GM18505 (cell line): ENCODE data around the gene CHRNA5.
"Not testable (repeated sequence)": the region's sequence is repeated elsewhere in the genome, so short reads cannot be mapped to it uniquely, and the experiment has no call there.

Source experiments
- ATAC-seq: cut with Tn5 transposase; IDR thresholded peaks from one replicate; pipeline ENCODE4 v1.9.1; 2021; ENCODE audit not compliant: unreplicated experiment
- POLR2A ChIP-seq: IDR thresholded peaks from 4 replicates; pipeline ENCODE4 v1.6.1; 2011; ENCODE audit warnings: borderline replicate concordance; ENCODE audit not compliant: insufficient read depth, insufficient read length; ENCODE audit errors: extremely low read depth

The CHRNA5 gene

GRCh38 chr15:78542647-78543046 is 22.7 kb upstream of the CHRNA5 start:
- ATAC-seq: no peak
- TF ChIP-seq POLR2A: no peak

DNA sequence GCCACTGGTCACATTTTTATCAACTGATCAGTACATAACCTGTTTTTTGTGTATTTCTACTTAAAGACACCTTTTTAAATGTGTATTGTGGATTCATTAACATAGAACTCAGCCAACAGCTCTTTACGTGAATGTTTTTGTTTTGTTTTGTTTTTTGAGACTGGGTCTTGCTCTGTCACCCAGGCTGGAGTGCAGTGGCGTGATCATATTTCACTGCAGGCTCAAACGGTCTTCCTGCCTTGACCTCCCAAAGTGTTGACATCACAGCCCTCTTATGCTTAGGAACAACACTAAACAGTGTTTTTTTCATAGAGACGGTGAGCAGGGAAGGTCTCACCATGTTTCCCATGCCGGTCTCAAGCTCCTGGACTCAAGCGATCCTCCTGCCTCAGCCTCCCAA is 15.1 kb upstream of the CHRNA5 start:
- no peak for TF ChIP-seq POLR2A
- no peak for ATAC-seq

DNA sequence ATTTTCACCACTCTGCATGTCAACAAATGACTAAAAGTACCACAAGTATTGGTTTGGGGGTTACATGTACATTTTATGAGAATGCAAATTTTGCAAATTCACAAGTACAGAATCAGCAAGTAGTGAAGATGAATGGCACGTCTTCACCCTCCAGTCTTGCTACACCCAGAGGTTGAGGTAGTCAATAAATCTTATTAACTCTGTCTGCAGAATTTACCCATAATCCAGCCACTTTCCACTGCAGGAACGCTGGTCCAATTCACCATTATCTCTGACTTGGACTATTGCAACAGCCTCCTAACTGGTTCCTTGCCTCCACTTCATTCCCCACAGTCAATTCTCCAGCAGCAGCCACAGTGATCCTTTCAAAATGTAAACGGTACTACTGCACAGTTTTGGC is 14.5 kb upstream of the CHRNA5 start:
- no peak for TF ChIP-seq POLR2A
- no peak for ATAC-seq

DNA sequence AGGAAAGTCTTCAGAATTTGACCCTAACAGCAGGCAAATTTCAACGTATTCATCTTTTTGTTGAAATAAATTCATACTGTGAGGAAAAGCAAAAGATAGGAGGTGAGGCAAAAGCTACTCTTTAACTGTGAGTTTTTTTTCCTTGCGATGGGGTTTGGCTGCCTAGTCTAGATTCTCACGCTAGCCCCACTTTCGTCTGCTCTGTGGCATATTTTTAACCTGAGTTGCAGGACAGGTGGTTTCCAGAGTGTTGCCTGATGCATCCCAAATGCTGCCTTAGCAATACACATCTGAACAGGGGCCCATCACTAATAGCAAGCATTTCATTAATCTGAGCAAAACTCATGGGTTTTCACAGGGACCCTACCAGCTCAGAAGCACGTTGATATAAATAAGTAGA is 13.4 kb upstream of the CHRNA5 start:
- no peak for TF ChIP-seq POLR2A
- ATAC-seq: no peak

- TF ChIP-seq POLR2A: no peak
- ATAC-seq: no peak
Measured at GRCh38 chr15:78552597-78552996, 12.7 kb upstream of the CHRNA5 start.

GRCh38 chr15:78560201-78560600 is 5.1 kb upstream of the CHRNA5 start:
- not testable (repeated sequence) for ATAC-seq

GRCh38 chr15:78561490-78561889 is 3.8 kb upstream of the CHRNA5 start:
- no peak for TF ChIP-seq POLR2A
- no peak for ATAC-seq

DNA sequence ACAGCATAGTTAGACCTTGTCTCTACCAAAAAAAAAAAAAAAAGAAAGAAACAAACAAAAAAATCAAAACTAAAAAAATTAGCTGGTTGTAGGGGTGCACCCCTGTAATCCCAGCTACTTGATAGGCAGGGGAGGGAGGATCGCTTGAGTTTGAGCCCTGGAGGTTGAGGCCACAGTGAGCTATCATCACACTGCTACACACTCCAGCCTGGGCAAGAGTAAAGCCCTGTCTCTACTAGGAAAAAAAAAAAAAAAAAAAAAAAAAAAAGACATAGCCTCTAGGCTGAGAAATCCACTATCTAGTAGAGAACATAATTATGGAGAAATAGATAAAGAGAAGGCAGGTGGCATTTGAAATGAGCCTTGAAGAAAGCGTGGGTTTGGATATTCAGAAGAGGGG is 2.2 kb upstream of the CHRNA5 start:
- TF ChIP-seq POLR2A: no peak
- no peak for ATAC-seq

DNA sequence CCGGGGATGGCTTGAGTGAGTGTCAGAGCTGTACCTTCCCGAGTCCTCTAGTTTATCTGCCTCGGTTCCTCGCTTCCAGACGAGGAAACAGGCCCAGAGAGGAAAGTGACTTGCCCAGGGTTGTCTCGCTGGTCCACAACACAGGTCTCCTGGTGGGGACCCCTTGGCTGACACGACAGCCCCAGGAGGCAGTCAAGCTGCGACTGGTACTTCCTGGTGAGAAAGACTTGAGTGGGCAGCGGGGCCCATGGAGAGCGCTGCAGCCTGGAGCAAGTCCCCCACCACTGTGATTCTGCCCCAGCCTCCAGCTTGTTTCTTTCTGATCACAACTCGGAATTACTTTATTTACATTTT is 600 bp upstream of the CHRNA5 start:
- ATAC-seq: peak; percentile 17
- no peak for TF ChIP-seq POLR2A

- TF ChIP-seq POLR2A: no peak
- no peak for ATAC-seq
Measured at GRCh38 chr15:78565951-78566774, 843 bp downstream of the CHRNA5 start.

DNA sequence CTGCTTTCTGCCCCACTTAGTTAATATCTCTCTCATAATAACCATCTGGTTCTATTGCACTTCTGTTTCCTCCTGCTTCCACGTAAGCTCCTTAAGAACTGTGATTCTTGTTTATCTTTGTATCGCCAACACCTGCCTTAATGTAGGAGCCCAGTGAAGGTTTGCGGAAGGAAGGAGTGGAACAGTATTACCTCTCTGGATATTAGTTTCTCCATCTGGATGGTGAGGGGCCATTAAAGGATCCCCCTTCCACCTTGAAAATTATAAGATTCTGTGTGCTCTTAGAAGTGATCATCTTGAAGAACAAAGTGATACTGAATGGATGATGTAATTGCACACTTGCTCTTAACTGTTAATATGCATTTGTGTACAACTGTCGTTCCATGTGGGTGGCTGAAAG is 2.2 kb downstream of the CHRNA5 start:
- ATAC-seq: no peak

GRCh38 chr15:78570710-78571109 is 5.4 kb downstream of the CHRNA5 start:
- ATAC-seq: no peak
- TF ChIP-seq POLR2A: no peak

More for the DNA sequence above, 2.2 kb downstream of the CHRNA5 start:
- TF ChIP-seq POLR2A: no peak

- no peak for TF ChIP-seq POLR2A
- ATAC-seq: no peak
Measured at GRCh38 chr15:78571382-78571781, 6.1 kb downstream of the CHRNA5 start.

GRCh38 chr15:78573416-78573815 is 8.1 kb downstream of the CHRNA5 start:
- no peak for TF ChIP-seq POLR2A
- ATAC-seq: no peak

- TF ChIP-seq POLR2A: no peak
- ATAC-seq: no peak
Measured at GRCh38 chr15:78574944-78575343, 9.6 kb downstream of the CHRNA5 start.
